Endodermal cell (in vitro differentiated cells): ENCODE measurements around the gene SGPP1. TPM values are rescaled to one million over a fixed set of nuclear protein-coding genes. Genes with fewer than 3 reads are reported as not detected.

Source experiments
- DNase-seq: peaks from one replicate; pipeline ENCODE4 v3.0.0-alpha.2; 2017
- H3K27ac ChIP-seq: 2 replicates; pipeline ENCODE4 v1.5.1; 2013; ENCODE audit warnings: mild to moderate bottlenecking, low read depth, low read length, moderate library complexity
- H3K27me3 ChIP-seq: 2 replicates; pipeline ENCODE4 v1.6.1; 2013; ENCODE audit warnings: mild to moderate bottlenecking, low read length, moderate library complexity; ENCODE audit not compliant: insufficient read depth, control insufficient read depth, poor library complexity, severe bottlenecking
- H3K36me3 ChIP-seq: 2 replicates; pipeline ENCODE4 v1.7.0; 2013; ENCODE audit warnings: mild to moderate bottlenecking, low read length, moderate library complexity; ENCODE audit not compliant: control insufficient read depth, insufficient read depth
- H3K4me1 ChIP-seq: one replicate; pipeline ENCODE4 v1.7.0; 2013; ENCODE audit warnings: low read length; ENCODE audit not compliant: control insufficient read depth, insufficient read depth
- H3K4me3 ChIP-seq: 2 replicates; pipeline ENCODE4 v1.5.1; 2013; ENCODE audit warnings: mild to moderate bottlenecking, low read length, moderate library complexity
- H3K9ac ChIP-seq: 2 replicates; pipeline ENCODE4 v1.6.1; 2013; ENCODE audit warnings: mild to moderate bottlenecking, low read length, moderate library complexity; ENCODE audit not compliant: poor library complexity, severe bottlenecking; ENCODE audit errors: extremely low read depth
- H3K9me3 ChIP-seq: 2 replicates; pipeline ENCODE4 v1.6.1; 2013; ENCODE audit warnings: mild to moderate bottlenecking, low read length, moderate library complexity; ENCODE audit not compliant: control insufficient read depth
- H3K27ac Mint-ChIP-seq: 2 replicates; pipeline ENCODE4 v1.8.0; 2020; ENCODE audit warnings: mixed read lengths
- H3K27me3 Mint-ChIP-seq: 2 replicates; pipeline ENCODE4 v1.8.0; 2021; ENCODE audit warnings: mild to moderate bottlenecking, mixed read lengths; ENCODE audit not compliant: insufficient read depth
- H3K36me3 Mint-ChIP-seq: 2 replicates; pipeline ENCODE4 v1.8.0; 2020; ENCODE audit warnings: low read depth, mixed read lengths
- H3K4me1 Mint-ChIP-seq: 2 replicates; pipeline ENCODE4 v1.8.0; 2020; ENCODE audit warnings: mixed read lengths
- H3K4me3 Mint-ChIP-seq: 2 replicates; pipeline ENCODE4 v1.8.0; 2020; ENCODE audit warnings: mild to moderate bottlenecking, moderate library complexity, mixed read lengths
- H3K9me3 Mint-ChIP-seq: 2 replicates; pipeline ENCODE4 v1.8.0; 2020; ENCODE audit warnings: mild to moderate bottlenecking, mixed read lengths
- WGBS, 2 experiments: methylation state at CpG; one replicate each; pipeline versions ENCODE4 v1.1.5 to v1.1.7; 2013; ENCODE audit warnings: missing lambda C conversion rate in 2 of 2, mixed read lengths in 1 of 2; ENCODE audit not compliant: insufficient coverage in 1 of 2, insufficient read length in 1 of 2; 5-methylcytosine and 5-hydroxymethylcytosine counted together
- total RNA-seq, 2 donors: library from RNA; stranded (reverse); fragmentation: NEBNext Ultra II Directional in 1 of 2; extraction: Animal tissue kit (Norgen Biotek cat#: 25700) in 1 of 2; gene quantifications; 2 replicates in 1 of 2; 3 replicates in 1 of 2; pipeline ENCODE4 v1.2.1, GENCODE V29; 2021
- TF ChIP-seq, protein P1 (sequence below): fragments of 200-600 bp; sonication (generic); conservative IDR thresholded peaks from 2 replicates; pipeline ENCODE4 v1.5.0; 2021; ENCODE audit warnings: antibody characterized with exemption, mild to moderate bottlenecking

The SGPP1 gene
- total RNA-seq, 2 donors from 2014 or later: 15.5 to 18.4 TPM

DNA sequence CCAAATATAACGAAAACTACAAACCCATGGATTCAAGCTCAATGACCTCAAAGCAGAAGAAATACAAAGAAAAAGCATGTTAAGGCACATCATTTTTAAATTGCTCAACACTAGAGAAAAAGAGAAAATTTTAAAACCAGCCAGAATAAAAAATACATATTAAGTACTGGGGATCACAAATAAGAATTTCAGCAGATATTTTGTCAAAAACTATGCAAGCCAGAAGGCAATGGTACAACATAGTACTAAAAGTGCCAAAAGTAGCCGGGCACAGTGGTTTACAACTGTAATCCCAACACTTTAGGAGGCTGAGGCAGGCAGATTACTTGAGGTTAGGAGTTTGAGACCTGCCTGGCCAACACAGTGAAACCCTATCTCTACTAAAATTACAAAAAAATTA, 10.2 kb downstream of the SGPP1 start:
- H3K36me3 ChIP-seq: no peaks in the 10 kb centered on the region
- H3K9ac ChIP-seq: no peak overlapping the region
- no peaks in the 10 kb centered on the region for H3K4me1 Mint-ChIP-seq
- H3K27ac Mint-ChIP-seq: no peak overlapping the region
- no peaks in the 10 kb centered on the region for H3K27me3 Mint-ChIP-seq
- H3K27ac ChIP-seq: no peak overlapping the region
- H3K36me3 Mint-ChIP-seq: peaks cover 34% of the 10 kb centered on the region
- no peaks in the 10 kb centered on the region for H3K4me1 ChIP-seq
- TF ChIP-seq, protein P1, sequence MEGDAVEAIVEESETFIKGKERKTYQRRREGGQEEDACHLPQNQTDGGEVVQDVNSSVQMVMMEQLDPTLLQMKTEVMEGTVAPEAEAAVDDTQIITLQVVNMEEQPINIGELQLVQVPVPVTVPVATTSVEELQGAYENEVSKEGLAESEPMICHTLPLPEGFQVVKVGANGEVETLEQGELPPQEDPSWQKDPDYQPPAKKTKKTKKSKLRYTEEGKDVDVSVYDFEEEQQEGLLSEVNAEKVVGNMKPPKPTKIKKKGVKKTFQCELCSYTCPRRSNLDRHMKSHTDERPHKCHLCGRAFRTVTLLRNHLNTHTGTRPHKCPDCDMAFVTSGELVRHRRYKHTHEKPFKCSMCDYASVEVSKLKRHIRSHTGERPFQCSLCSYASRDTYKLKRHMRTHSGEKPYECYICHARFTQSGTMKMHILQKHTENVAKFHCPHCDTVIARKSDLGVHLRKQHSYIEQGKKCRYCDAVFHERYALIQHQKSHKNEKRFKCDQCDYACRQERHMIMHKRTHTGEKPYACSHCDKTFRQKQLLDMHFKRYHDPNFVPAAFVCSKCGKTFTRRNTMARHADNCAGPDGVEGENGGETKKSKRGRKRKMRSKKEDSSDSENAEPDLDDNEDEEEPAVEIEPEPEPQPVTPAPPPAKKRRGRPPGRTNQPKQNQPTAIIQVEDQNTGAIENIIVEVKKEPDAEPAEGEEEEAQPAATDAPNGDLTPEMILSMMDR: no peak
- H3K4me3 Mint-ChIP-seq: no peak overlapping the region
- 98% methylated on average over 2 of the region's 2 CpGs; no CpG with 5 or more reads in 1 of the 2 experiments for WGBS, 2 experiments
- DNase-seq: no peak
- H3K27me3 ChIP-seq: no peaks in the 10 kb centered on the region
- H3K9me3 ChIP-seq: peaks cover 12% of the 10 kb centered on the region
- H3K4me3 ChIP-seq: no peak overlapping the region
- peaks cover 22% of the 10 kb centered on the region for H3K9me3 Mint-ChIP-seq

DNA sequence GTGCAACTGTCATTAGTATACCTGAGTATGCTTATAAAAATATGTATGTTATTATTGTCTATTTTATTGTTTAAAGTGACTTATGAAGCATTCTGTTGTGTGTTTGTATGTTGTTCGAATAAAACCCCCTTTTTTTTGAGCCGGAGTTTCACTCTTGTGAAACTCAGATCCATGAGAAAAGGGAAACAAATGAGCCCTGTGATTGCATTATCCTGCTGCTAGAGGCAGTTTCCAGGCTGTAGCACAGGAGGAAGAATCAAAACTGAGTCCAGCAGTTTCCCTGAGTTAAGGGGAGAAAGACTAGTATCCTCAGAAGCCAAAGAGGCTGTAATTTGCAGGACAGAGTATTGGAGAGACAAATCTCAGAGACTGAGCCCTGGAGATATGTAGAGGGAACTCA, 12.5 kb downstream of the SGPP1 start:
- Histone ChIP-seq H3K27ac (no peak overlapping the region), H3K9ac (no peak overlapping the region), H3K4me1 (no peaks in the 10 kb centered on the region), H3K27me3 (no peaks in the 10 kb centered on the region), H3K36me3 (no peaks in the 10 kb centered on the region), H3K9me3 (peaks cover 17% of the 10 kb centered on the region), H3K4me3 (no peak overlapping the region)
- Mint-ChIP-seq H3K4me1 (no peaks in the 10 kb centered on the region), H3K36me3 (peaks cover 31% of the 10 kb centered on the region), H3K4me3 (no peak overlapping the region), H3K27me3 (no peaks in the 10 kb centered on the region), H3K27ac (no peak overlapping the region), H3K9me3 (peaks cover 29% of the 10 kb centered on the region)
- 85 to 96% methylated on average over 2 of the region's 2 CpGs for WGBS, 2 experiments
- TF ChIP-seq, protein P1: no peak
- no peak for DNase-seq

- no peaks in the 10 kb centered on the region for H3K27me3 Mint-ChIP-seq
- peaks cover 29% of the 10 kb centered on the region for H3K36me3 Mint-ChIP-seq
- no peak overlapping the region for H3K4me3 Mint-ChIP-seq
- Histone ChIP-seq H3K4me3 (no peak overlapping the region), H3K9me3 (peaks cover 17% of the 10 kb centered on the region), H3K4me1 (no peaks in the 10 kb centered on the region), H3K27me3 (no peaks in the 10 kb centered on the region), H3K36me3 (no peaks in the 10 kb centered on the region), H3K9ac (no peak overlapping the region), H3K27ac (no peak overlapping the region)
- H3K4me1 Mint-ChIP-seq: no peaks in the 10 kb centered on the region
- peaks cover 29% of the 10 kb centered on the region for H3K9me3 Mint-ChIP-seq
- no peak for DNase-seq
- H3K27ac Mint-ChIP-seq: no peak overlapping the region
- TF ChIP-seq, protein P1: no peak
Observed at GRCh38 chr14:63713764-63714163, 14.1 kb downstream of the SGPP1 start.
